Stimulated activated CD4-positive, alpha-beta T cell treated with anti-CD3 and anti-CD28 coated beads, Interleukin-12 subunit alpha, Interleukin-12 subunit beta, amount 100 ng/mL, for 4 hours (primary cell): Measurements from ENCODE around the gene ARPC5.
"Not testable (repeated sequence)": the region's sequence is repeated elsewhere in the genome, so short reads cannot be mapped to it uniquely, and the experiment has no call there.

Experiments
- DNase-seq: peaks from one replicate; pipeline ENCODE4 v3.0.0-alpha.2; 2020

Gene ARPC5

DNA sequence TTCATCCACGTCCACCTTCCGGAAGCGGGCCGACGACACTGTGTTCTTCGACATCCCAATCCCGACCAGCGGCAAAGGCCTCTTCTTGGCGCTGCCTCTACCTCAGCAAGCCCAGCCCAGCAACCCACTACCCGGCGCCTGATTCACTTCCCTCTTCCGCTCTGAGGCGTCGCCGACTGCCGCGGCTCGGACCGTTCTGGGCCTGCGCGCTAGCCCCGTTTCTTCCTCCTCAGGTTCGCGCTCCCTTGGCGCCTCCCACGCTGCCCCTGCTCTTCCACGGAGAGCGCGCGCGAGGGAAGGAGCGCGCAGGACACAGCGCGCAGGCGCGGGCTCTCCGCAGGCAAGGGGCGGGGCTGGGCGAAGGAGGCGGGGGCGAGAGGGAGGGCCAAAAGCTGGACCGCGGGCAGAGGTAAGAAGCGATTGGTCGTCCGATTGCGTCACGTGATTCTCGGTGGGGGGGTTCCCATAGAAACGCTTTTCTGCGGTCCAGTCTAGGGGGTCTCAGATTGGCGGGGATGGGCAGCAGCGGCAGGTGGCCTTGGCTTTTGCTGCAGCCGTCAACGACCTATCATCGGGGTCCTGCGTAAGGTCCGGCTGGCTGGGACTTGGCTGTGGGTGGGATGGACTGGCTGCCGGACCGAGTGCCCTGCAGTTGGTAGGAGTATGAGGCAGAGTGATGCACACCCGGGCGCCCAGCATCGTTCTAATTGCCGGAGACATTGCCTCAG is at the start of gene ARPC5:
ARPC5 (minus strand) TSS at position 178 of the 728 bp plus-strand sequence; CDS start at position 54, 124 bp downstream.
- DNase-seq = peak; percentile 96

DNA sequence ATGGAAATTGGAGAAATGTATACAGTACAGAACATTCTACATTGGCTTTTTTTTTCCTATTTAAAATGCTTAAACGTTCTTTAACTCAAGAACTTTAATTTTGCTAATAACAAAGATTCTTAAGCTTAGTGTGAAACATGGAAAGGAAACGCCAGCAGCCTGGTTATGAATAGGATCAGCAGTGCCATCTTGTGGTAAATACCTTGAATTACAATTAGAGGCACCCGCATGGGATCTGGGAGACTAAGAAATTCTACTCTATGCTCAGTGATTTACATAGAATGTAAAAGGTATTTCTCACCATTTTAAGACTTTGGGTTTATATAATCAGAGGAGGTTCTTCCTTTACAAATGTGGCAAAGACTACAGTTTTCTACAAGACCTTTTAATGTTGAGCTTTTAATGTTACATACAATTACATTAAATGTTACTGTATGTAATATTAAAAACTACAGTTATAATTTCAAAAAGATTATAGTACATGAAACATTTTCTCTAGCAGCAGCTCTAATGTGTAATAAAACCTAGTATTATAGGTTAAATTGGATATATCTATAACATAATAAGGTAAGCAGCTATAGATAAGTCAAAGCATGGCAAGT is 49.6 kb upstream of the ARPC5 start:
- no peak for DNase-seq

DNA sequence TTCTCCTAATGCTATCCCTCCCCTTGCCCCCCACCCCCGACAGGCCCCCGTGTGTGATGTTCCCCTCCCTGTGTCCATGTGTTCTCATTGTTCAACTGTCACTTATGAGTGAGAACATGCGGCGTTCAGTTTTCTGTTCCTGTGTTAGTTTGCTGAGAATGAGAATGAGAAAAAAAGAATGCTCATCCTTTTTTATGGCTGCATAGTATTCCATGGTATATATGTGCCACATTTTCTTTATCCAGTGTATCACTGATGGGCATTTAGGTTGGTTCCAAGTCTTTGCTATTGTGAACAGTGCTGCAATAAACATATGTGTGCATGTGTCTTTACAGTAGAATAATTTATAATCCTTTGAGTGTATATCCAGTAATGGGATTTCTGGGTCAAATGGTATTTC is 43.8 kb upstream of the ARPC5 start:
- not testable (repeated sequence) for DNase-seq

- DNase-seq = no peak
Observed at GRCh38 chr1:183678819-183679218, 43.2 kb upstream of the ARPC5 start.

GRCh38 chr1:183676586-183677189 is 41.1 kb upstream of the ARPC5 start:
- no peak for DNase-seq

- DNase-seq = no peak
Observed at GRCh38 chr1:183675883-183676585, 40.5 kb upstream of the ARPC5 start.

GRCh38 chr1:183675381-183675780 is 39.8 kb upstream of the ARPC5 start:
- no peak for DNase-seq

GRCh38 chr1:183674886-183675285 is 39.3 kb upstream of the ARPC5 start:
- DNase-seq = no peak

DNA sequence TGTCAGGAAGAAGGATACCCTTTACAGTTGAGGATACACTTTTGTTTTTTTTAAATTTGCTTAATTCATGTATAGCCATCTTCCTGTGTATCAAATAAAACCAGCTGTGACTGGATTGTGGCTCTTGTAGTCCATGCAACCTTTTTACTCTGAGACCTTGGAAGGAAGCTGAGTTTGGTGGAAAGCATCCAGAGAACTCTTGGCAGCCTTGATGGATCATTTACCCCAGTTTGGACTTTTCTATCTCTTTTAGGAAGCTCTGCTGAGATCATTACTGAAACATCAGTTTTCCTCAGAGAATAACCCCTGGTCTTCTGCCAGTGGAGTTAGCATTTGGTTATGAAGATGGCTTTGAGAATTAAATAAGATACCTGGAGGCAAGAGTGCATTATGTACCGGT is 38.8 kb upstream of the ARPC5 start:
- no peak for DNase-seq

- no peak for DNase-seq
Observed at GRCh38 chr1:183673605-183674323, 38.2 kb upstream of the ARPC5 start.

DNA sequence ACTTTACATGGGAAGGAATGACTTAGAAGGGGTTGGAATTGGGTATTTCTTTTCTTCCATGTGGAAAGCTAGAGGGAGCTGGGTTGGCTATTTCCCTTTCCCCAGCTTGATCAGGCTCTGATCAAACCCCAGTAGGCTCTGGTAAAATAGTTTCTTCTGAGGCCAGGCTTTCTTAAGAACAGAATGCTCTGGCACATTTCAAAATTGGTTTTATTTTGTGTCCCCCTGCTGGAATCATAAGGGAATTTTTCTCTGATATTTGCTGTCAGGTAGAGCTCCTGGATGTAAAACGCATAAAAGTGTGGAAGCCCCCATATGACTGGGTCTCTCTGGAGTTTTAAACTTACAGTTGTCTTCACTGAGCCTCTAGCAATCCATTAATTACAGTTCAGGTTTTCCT is 34.6 kb upstream of the ARPC5 start:
- no peak for DNase-seq

- DNase-seq = no peak
Observed at GRCh38 chr1:183656355-183656754, 20.8 kb upstream of the ARPC5 start.

- peak; percentile 70 for DNase-seq
Observed at GRCh38 chr1:183655562-183656075, 20.0 kb upstream of the ARPC5 start.

GRCh38 chr1:183654706-183655105 is 19.1 kb upstream of the ARPC5 start:
- DNase-seq = no peak

- DNase-seq = no peak
Observed at GRCh38 chr1:183653876-183654451, 18.4 kb upstream of the ARPC5 start.

DNA sequence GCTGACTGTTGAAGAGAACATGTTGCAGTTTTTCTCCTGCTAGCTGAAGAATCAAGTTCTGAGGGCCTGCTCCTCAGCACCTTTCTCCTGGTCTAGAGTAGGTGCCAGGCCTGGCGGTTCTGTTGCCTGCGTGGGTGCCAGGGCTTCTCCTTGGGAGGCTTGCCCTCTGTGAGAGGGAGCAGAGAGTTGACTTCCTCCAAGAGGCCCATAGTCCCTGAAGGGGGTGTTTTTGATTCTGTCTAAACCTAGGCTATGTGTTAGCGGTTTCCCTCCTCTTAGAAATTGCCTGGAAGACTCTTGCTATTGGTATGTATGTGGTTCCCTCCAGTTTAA is 17.8 kb upstream of the ARPC5 start:
- no peak for DNase-seq

DNA sequence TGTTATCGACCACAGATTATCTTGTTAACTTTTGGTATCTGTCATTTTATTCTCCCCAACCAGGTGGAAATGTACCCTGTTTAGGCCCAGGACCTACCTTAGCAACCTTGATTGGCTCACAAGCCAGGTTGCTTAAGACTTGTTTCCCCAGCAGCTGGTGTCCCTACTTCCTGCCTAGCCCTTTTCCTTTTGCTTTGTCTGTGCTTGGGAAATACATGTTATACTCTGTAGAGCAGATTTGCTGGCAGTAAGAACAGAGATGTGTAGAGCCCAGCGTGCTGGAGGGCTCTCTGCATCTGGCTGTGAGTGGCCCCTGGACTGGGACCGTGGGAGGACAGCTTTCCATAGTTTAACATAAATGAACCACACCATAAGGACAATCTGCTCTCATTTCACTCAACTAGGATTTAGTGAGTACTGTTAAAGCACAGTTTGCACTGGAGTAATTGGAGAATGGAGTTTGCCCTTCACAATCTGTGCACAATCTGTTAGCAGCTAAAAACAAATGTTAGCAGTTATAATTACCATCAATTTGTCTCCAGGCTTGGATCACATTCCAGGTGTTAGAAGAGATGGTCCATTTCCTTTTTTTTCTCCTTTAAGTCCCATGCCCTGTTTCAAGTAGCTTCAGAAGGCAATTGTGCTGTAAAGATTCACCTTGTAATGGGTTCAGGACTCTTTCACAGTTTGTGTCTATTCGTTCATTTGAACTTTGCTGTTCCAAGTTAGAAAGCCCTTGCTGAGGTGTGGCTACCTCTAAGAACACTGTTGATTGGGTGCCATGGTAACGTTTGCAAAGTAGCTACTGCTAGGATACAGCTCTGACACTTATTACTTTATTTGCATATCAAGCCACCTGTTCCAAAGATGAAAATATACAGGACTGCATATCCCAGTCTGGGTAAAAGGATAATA is 17.2 kb upstream of the ARPC5 start, which contains the start of gene APOBEC4:
APOBEC4 (minus strand) TSS at position 770 of the 915 bp plus-strand sequence. CDS start 4,535 bp downstream, outside the sequence.
- DNase-seq = no peak

DNA sequence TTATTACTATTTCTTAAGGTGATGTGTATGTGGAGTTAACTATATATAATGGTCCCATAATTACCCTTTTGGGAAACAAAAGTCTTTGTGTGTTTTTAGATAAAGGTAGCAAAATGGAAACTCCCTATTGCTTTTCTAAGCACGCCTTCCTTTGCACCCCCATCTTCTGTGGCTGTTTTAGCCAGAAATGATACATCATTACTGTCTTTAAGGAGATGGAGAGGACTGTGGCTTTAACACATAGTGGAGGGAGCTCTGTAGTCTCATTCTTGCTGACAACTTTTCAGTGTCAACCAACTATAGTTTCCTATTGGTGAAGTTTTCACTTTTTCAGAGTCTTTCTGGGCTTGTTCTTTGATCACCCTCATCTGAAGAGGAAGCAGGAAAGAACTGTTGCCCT is 16.5 kb upstream of the ARPC5 start:
- no peak for DNase-seq

- no peak for DNase-seq
Observed at GRCh38 chr1:183651612-183652011, 16.0 kb upstream of the ARPC5 start.

DNA sequence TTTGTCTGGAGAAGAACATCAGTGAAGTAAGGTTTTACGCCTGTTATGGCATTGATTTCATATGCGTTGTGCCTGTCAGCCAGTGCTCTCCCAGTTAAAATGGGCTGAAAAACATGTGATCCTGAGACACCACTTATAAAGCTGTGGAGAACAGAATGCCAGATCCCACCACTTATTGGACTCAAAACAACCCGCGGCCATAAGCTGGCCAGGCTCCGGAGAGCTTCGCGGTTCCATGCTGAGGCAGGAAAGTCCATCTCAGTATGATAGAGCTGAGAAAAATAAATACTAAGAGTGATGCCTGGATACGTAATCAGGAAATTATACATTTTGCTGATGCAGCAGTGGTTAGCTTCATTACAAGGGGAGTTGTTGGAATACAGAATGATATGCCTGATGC is 12.5 kb upstream of the ARPC5 start:
- no peak for DNase-seq

GRCh38 chr1:183646776-183647175 is 11.2 kb upstream of the ARPC5 start:
- no peak for DNase-seq
